VCaP (cell line): ENCODE results near the gene VWA8.

ENCODE experiments used
- H3K27ac ChIP-seq: fragments of 450-650 bp; 2 replicates; pipeline ENCODE4 v1.5.1; 2017
- TF ChIP-seq, protein P1 (sequence below): fragments of 450-650 bp; conservative IDR thresholded peaks from 2 replicates; pipeline ENCODE4 v1.5.1; 2017; ENCODE audit warnings: mild to moderate bottlenecking, moderate library complexity

The VWA8 gene

DNA sequence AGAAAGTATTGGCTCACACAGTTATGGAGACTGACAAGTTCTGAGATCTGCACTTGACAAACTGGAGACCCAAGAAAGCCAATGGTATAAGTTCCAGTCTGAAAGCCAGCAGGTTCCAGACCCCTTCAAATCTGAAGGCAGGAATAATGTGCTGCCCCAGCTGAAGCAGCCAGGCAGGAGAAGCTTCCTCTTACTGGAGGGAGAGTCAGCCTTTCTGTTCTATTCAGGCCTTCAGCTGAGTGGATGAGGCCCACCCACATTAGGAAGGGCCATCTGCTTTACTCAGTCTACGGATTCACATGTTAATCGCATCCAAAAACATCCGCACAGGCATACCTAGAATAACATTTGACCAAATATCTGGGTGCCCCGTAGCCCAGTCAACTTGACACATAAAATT lies 8.2 kb upstream of the VWA8 start:
- no peak overlapping the region for H3K27ac ChIP-seq
- TF ChIP-seq, protein P1, sequence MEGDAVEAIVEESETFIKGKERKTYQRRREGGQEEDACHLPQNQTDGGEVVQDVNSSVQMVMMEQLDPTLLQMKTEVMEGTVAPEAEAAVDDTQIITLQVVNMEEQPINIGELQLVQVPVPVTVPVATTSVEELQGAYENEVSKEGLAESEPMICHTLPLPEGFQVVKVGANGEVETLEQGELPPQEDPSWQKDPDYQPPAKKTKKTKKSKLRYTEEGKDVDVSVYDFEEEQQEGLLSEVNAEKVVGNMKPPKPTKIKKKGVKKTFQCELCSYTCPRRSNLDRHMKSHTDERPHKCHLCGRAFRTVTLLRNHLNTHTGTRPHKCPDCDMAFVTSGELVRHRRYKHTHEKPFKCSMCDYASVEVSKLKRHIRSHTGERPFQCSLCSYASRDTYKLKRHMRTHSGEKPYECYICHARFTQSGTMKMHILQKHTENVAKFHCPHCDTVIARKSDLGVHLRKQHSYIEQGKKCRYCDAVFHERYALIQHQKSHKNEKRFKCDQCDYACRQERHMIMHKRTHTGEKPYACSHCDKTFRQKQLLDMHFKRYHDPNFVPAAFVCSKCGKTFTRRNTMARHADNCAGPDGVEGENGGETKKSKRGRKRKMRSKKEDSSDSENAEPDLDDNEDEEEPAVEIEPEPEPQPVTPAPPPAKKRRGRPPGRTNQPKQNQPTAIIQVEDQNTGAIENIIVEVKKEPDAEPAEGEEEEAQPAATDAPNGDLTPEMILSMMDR: no peak

DNA sequence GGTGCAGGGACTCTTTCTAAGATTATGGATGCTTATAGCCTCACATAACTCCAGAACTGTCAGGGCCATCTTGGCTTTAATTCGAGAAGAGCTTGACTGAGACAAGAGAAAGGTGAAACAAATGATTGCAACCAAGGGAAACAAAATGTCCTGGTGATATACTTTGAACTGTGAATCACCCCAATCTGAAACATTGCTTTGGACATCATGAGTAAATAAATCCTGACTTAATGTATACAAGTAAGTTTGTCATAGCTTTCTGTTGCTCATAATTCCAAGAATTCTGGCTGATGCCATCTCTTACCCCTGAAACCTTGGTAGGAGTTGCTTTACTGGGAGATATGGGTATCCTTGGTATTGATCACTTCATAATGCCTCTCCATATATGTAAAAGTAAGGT lies 5.8 kb upstream of the VWA8 start:
- TF ChIP-seq, protein P1: no peak

DNA sequence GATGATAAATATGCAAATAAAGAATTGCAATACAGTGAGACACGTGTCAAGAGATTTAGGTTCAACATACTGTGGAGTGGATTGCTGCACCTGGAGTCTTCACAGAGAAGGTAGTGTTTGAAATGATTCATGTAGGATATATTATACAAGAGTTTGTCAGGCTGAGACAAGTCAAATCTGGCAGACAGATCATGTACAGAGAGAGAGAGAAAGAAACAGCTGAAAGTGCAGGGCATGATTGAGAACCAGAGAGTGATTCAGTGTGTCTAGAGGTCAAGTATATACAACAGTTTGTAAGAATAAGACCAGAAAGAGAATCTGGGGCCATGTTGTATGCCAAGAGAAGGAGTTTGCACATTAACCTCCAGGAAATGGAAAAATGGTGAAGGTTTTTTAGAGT lies 2.1 kb upstream of the VWA8 start:
- TF ChIP-seq, protein P1: no peak
- no peak overlapping the region for H3K27ac ChIP-seq

More for the DNA sequence above, 5.8 kb upstream of the VWA8 start:
- H3K27ac ChIP-seq: no peak overlapping the region

DNA sequence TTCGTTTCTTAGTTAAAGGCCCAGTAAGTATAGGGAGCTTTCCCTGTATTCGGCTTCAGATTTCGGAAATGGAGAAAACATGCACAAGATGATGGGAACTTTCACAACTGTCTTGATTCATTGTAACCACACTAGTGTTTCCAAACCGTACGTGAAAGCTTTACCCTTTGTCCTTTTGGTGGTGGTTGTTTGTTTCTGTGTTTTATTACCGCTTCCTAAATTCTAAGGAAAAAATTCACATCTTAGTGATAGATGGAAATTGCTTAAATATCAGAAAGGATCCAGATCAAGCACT lies 504 bp upstream of the VWA8 start:
- TF ChIP-seq, protein P1: no peak
- H3K27ac ChIP-seq: peak overlapping the region; percentile 89

DNA sequence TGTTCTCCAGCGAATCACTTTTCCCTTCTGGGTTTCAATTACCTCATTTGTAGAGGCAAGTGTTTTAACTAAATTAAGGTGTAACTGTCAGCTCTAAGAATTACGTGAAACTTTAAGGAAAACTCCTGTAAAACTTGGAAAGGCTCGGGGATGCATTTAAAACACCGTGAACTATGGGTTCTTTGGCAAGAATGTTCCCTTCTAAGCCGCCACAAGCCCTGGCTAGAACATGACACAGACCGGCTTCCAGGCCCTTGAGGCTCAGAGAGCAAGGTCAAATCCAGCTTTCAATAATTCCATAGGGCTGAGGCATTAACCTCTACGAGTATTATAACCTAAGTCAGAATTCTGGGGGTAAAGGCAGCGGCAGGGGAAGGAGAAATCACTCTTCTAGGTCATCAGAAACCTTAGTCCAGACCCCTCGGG lies 685 bp downstream of the VWA8 start:
- TF ChIP-seq, protein P1: no peak
- peak overlapping the region; percentile 89 for H3K27ac ChIP-seq

DNA sequence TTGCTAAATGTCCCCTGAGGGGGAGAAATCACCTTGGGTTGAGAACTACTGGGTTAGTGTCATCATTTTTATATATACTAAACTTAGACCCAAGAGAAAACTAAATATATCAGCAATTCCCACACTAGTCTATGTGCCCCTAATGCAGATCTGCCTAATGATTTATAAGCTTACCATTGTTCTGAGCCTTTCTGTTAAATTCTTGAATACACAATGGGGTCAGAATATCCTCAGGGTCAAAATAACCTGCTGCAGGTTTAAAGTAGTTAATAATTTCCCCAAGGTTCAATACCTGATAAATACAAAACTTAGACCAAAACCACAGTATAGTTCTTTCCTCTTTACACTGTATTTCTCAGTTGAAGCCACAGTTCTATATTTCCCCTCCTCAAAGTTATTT lies 4.6 kb downstream of the VWA8 start:
- TF ChIP-seq, protein P1: no peak
- H3K27ac ChIP-seq: no peak overlapping the region

DNA sequence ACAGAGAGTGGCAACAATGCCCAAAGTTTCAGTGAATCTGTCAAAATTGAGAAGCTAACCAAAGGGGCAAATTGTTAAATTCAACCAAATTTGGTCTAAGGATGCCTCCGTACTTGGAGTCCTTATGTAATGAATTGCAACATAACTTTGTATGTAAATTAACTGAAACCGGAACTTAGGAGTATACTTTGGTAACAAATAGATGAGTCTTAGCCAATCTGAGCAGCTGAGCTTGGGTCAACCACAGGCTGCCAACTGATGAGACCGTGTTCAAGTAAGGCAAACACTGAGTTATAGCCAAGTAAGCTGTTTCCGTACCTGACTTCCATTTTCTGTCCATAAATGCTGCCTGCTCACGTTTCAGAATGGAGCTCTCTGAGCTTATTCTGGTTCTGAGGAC lies 5.3 kb downstream of the VWA8 start:
- H3K27ac ChIP-seq: no peak overlapping the region
- TF ChIP-seq, protein P1: no peak

DNA sequence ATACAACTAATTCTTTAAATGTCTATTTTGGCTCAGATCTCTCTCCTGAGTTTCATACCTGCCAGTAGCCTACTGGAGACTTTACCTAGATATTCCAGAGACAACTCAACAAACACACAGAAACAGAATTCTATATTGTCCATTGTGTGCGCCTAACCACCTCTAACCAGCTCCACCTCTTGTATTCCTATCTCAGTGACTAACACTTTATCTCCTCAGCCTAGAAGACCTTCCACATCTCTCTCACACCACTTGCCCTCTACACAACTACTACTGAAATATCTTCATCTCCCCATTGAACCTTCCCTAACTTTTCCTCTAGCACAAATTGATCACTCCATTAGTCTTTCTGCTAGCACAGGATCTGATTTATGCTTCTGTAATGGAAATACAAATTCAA lies 6.7 kb downstream of the VWA8 start:
- H3K27ac ChIP-seq: no peak overlapping the region
- TF ChIP-seq, protein P1: no peak
